ENCODE results near the gene LTBP1. TPM values are rescaled to one million over a fixed set of nuclear protein-coding genes. Genes with fewer than 3 reads are reported as not detected.

Gene LTBP1
- total RNA-seq, 4 donors from 2014 or later = 5.1 to 12.9 (median 10.7) TPM

- H3K4me3 ChIP-seq (replicated peaks in 1 of 3) = no peak overlapping the region
- intact Hi-C loops (cut with DNase I) = no loop called here
- H3K4me1 ChIP-seq = no peaks in the 10 kb centered on the region
- 61 to 80% methylated on average over 4 of the region's 4 CpGs for WGBS, 2 donors
- no peaks in the 10 kb centered on the region for H3K9me3 ChIP-seq
- no peak overlapping the region for H3K27ac ChIP-seq
- TF ChIP-seq CTCF (IDR thresholded peaks at IDR 0.05) (no peak), POLR2A (IDR thresholded peaks at IDR 0.05) (no peak)
- no peak for DNase-seq
- H3K27me3 ChIP-seq = no peaks in the 10 kb centered on the region
- H3K36me3 ChIP-seq = no peaks in the 10 kb centered on the region
Observed at GRCh38 chr2:33116799-33117198, 170.0 kb downstream of the LTBP1 start.

GRCh38 chr2:33118651-33119050 lies 171.9 kb downstream of the LTBP1 start:
- WGBS, 2 donors = 93 to 95% methylated on average over 6 of the region's 6 CpGs
- no peaks in the 10 kb centered on the region for H3K9me3 ChIP-seq
- no peaks in the 10 kb centered on the region for H3K4me1 ChIP-seq
- H3K36me3 ChIP-seq = no peaks in the 10 kb centered on the region
- intact Hi-C loops (cut with DNase I) = no loop called here
- H3K27me3 ChIP-seq = no peaks in the 10 kb centered on the region
- DNase-seq = no peak
- no peak overlapping the region for H3K4me3 ChIP-seq (replicated peaks in 1 of 3)
- H3K27ac ChIP-seq = no peak overlapping the region
- no peak for TF ChIP-seq POLR2A (IDR thresholded peaks at IDR 0.05)
- TF ChIP-seq CTCF (IDR thresholded peaks at IDR 0.05) = no peak

- Histone ChIP-seq H3K27me3 (no peaks in the 10 kb centered on the region), H3K27ac (no peak overlapping the region), H3K36me3 (no peaks in the 10 kb centered on the region), H3K4me1 (no peaks in the 10 kb centered on the region), H3K4me3 (replicated peaks in 1 of 3) (no peak overlapping the region), H3K9me3 (no peaks in the 10 kb centered on the region)
- no peak for DNase-seq
- intact Hi-C loops (cut with DNase I) = no loop called here
- TF ChIP-seq CTCF (IDR thresholded peaks at IDR 0.05) = no peak
- no peak for TF ChIP-seq POLR2A (IDR thresholded peaks at IDR 0.05)
- 86 to 88% methylated on average over 10 of the region's 10 CpGs for WGBS, 2 donors
Observed at GRCh38 chr2:33121416-33121815, 174.7 kb downstream of the LTBP1 start.

- H3K36me3 ChIP-seq = no peaks in the 10 kb centered on the region
- H3K27ac ChIP-seq = no peak overlapping the region
- no peak for TF ChIP-seq POLR2A (IDR thresholded peaks at IDR 0.05)
- TF ChIP-seq CTCF (IDR thresholded peaks at IDR 0.05) = no peak
- DNase-seq = no peak
- no peaks in the 10 kb centered on the region for H3K27me3 ChIP-seq
- no peaks in the 10 kb centered on the region for H3K4me1 ChIP-seq
- WGBS, 2 donors = 96 to 97% methylated on average over 10 of the region's 10 CpGs
- intact Hi-C loops (cut with DNase I) = no loop called here
- H3K9me3 ChIP-seq = no peaks in the 10 kb centered on the region
- H3K4me3 ChIP-seq (replicated peaks in 1 of 3) = no peak overlapping the region
Observed at GRCh38 chr2:33121925-33122324, 175.2 kb downstream of the LTBP1 start.

GRCh38 chr2:33122726-33123125 lies 176.0 kb downstream of the LTBP1 start:
- no peak for DNase-seq
- TF ChIP-seq CTCF (IDR thresholded peaks at IDR 0.05) = no peak
- no peak for TF ChIP-seq POLR2A (IDR thresholded peaks at IDR 0.05)
- Histone ChIP-seq H3K9me3 (no peaks in the 10 kb centered on the region), H3K27ac (no peak overlapping the region), H3K4me1 (no peaks in the 10 kb centered on the region), H3K36me3 (no peaks in the 10 kb centered on the region), H3K4me3 (replicated peaks in 1 of 3) (no peak overlapping the region), H3K27me3 (no peaks in the 10 kb centered on the region)
- intact Hi-C loops (cut with DNase I) = no loop called here
- WGBS, 2 donors = 95 to 96% methylated on average over 3 of the region's 3 CpGs
